OCI-LY1 (cell line): Measurements from ENCODE around the gene TENT4A.

ENCODE experiments used
- EZH2 ChIP-seq: fragments of 200-600 bp; sonication (generic), shearing (Covaris generic); IDR thresholded peaks from 2 replicates; pipeline ENCODE4 v1.8.0; 2017; ENCODE audit warnings: borderline replicate concordance, mixed run types, mild to moderate bottlenecking, antibody characterized with exemption, low read length, moderate library complexity, mixed read lengths
- TF ChIP-seq, protein P1 (sequence below): fragments of 200-600 bp; sonication (generic), shearing (Covaris generic); IDR thresholded peaks from 2 replicates; pipeline ENCODE4 v1.5.1; 2017; ENCODE audit warnings: mild to moderate bottlenecking, antibody characterized with exemption, low read length, moderate library complexity, mixed read lengths

DNA sequence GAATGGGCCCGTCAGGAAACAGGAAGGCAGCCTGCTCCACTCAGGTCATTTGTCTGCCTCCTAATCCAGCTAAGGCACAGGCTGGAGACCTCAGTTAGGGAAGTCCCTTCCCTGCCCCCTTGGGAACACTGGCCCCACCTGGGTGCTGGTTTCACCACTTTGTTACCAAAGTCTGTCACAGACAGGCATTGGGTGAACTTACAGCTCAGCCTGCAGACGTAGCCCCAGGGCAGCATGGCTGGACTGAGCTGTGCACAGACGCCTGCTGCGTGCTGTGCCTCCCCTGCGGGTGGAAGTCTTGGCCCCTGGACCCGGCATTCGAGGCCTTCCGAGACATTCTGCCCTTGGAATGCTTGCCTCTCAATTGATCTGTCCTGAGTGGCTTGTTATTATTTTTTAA lies 48.9 kb downstream of the TENT4A start:
- TF ChIP-seq, protein P1, sequence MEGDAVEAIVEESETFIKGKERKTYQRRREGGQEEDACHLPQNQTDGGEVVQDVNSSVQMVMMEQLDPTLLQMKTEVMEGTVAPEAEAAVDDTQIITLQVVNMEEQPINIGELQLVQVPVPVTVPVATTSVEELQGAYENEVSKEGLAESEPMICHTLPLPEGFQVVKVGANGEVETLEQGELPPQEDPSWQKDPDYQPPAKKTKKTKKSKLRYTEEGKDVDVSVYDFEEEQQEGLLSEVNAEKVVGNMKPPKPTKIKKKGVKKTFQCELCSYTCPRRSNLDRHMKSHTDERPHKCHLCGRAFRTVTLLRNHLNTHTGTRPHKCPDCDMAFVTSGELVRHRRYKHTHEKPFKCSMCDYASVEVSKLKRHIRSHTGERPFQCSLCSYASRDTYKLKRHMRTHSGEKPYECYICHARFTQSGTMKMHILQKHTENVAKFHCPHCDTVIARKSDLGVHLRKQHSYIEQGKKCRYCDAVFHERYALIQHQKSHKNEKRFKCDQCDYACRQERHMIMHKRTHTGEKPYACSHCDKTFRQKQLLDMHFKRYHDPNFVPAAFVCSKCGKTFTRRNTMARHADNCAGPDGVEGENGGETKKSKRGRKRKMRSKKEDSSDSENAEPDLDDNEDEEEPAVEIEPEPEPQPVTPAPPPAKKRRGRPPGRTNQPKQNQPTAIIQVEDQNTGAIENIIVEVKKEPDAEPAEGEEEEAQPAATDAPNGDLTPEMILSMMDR: no peak
- no peak for TF ChIP-seq EZH2
